ENCODE results near the gene CNKSR2.

DNA sequence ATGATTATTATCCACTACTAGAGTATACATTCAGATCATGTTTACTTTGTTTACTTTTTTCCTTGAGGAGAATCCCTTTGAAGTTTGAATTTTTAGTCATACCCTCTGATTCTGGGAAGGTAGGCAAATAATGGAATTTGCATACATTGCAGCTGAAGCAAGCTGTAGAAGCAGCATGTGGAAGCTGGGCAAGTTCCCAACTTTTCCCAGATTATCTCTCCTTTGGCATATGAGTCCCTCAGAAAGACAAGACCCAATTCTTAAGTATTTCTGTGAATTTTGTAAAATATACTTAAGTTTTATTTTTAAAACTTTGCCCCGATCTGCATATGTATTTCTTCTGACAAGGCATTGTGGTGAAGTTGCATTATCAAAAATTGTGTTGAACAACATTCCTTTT, 94.9 kb downstream of the CNKSR2 start:
- TF ChIP-seq, protein P1, sequence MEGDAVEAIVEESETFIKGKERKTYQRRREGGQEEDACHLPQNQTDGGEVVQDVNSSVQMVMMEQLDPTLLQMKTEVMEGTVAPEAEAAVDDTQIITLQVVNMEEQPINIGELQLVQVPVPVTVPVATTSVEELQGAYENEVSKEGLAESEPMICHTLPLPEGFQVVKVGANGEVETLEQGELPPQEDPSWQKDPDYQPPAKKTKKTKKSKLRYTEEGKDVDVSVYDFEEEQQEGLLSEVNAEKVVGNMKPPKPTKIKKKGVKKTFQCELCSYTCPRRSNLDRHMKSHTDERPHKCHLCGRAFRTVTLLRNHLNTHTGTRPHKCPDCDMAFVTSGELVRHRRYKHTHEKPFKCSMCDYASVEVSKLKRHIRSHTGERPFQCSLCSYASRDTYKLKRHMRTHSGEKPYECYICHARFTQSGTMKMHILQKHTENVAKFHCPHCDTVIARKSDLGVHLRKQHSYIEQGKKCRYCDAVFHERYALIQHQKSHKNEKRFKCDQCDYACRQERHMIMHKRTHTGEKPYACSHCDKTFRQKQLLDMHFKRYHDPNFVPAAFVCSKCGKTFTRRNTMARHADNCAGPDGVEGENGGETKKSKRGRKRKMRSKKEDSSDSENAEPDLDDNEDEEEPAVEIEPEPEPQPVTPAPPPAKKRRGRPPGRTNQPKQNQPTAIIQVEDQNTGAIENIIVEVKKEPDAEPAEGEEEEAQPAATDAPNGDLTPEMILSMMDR (conservative IDR thresholded peaks at IDR 0.05): no peak
- TF ChIP-seq EZH2 (IDR thresholded peaks at IDR 0.05; ENCODE audit: low read depth): no peak
